PC-9 (cell line): ENCODE results near the gene CSGALNACT2.

Experiments used
- EZH2 ChIP-seq: fragments of 200-600 bp; sonication (generic); IDR thresholded peaks from 2 replicates; pipeline ENCODE4 v1.8.0; 2017; ENCODE audit warnings: antibody characterized with exemption, low read depth
- TF ChIP-seq, protein P1 (sequence below): fragments of 200-600 bp; sonication (generic); conservative IDR thresholded peaks from 2 replicates; pipeline ENCODE4 v1.6.1; 2017; ENCODE audit warnings: mixed run types, antibody characterized with exemption, mild to moderate bottlenecking, moderate library complexity

- TF ChIP-seq, protein P1, sequence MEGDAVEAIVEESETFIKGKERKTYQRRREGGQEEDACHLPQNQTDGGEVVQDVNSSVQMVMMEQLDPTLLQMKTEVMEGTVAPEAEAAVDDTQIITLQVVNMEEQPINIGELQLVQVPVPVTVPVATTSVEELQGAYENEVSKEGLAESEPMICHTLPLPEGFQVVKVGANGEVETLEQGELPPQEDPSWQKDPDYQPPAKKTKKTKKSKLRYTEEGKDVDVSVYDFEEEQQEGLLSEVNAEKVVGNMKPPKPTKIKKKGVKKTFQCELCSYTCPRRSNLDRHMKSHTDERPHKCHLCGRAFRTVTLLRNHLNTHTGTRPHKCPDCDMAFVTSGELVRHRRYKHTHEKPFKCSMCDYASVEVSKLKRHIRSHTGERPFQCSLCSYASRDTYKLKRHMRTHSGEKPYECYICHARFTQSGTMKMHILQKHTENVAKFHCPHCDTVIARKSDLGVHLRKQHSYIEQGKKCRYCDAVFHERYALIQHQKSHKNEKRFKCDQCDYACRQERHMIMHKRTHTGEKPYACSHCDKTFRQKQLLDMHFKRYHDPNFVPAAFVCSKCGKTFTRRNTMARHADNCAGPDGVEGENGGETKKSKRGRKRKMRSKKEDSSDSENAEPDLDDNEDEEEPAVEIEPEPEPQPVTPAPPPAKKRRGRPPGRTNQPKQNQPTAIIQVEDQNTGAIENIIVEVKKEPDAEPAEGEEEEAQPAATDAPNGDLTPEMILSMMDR: no peak
- TF ChIP-seq EZH2: no peak
These were observed 29.3 kb upstream of the CSGALNACT2 start for GRCh38 chr10:43108951-43109350.
